PFSK-1 (cell line): ENCODE measurements around the gene CCDC38.

Source experiments
- FOXP2 ChIP-seq: optimal IDR thresholded peaks from 2 replicates; pipeline ENCODE3; 2011; ENCODE audit warnings: borderline replicate concordance, control low read depth, inconsistent platforms; ENCODE audit not compliant: insufficient read depth; ENCODE audit errors: extremely low read length, extremely low read depth
- POLR2AphosphoS5 ChIP-seq: IDR thresholded peaks from 2 replicates; pipeline ENCODE4 v1.6.1; 2012; ENCODE audit warnings: low read depth, mild to moderate bottlenecking, control low read depth, low read length, moderate library complexity
- REST ChIP-seq, 2 experiments: IDR thresholded peaks; 2 replicates each; pipeline versions ENCODE4 v1.6.1 to v1.8.0; 2011 to 2012; ENCODE audit warnings: low read depth in 2 of 2, low read length in 2 of 2, control low read depth in 1 of 2, inconsistent platforms in 1 of 2, mild to moderate bottlenecking in 1 of 2, moderate library complexity in 1 of 2; ENCODE audit not compliant: insufficient read depth in 1 of 2
- SIN3A ChIP-seq: IDR thresholded peaks from 2 replicates; pipeline ENCODE4 v1.6.1; 2012; ENCODE audit warnings: mild to moderate bottlenecking, low read length, moderate library complexity, borderline replicate concordance; ENCODE audit not compliant: insufficient read depth
- TAF1 ChIP-seq: IDR thresholded peaks from 2 replicates; pipeline ENCODE4 v1.6.1; 2012; ENCODE audit warnings: low read length, control low read depth, borderline replicate concordance; ENCODE audit not compliant: insufficient read depth

Gene CCDC38

GRCh38 chr12:95862038-95862437 lies 80.4 kb downstream of the CCDC38 start:
- TF ChIP-seq REST (IDR thresholded peaks at IDR 0.05; ENCODE audit: insufficient read depth in 1 of 2, low read depth in 2 of 2, low read length in 2 of 2) (no peak), TAF1 (no peak), POLR2AphosphoS5 (no peak), FOXP2 (no peak), SIN3A (no peak)

- TF ChIP-seq POLR2AphosphoS5 (0 out of 2 replicates have a peak, but pooled peaks have one; percentile 31), FOXP2 (no peak)
Observed at GRCh38 chr12:95859947-95860850, 82.2 kb downstream of the CCDC38 start.

DNA sequence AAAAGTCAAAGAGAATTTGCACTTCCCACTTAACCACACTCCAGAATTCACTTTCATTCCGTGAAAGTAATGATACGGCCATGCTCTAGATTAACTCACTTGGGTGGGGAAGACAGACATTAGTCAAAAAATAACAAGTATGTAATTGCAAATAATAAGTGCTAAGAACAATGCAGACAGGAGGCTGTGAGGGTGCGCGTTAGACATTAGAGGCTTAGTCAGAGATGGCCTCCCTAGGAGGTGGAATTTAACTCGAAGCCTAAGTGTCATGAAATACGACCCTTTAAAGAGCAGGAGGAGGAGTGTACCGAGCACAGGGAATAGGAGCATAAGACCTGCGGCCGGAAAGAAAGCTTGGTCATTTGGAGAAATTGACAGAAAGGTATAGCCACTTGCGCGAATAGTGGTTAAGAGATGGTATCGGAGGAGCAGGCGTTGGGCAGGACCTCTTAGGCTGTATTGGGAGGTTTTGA lies 83.0 kb downstream of the CCDC38 start:
- TF ChIP-seq REST (IDR thresholded peaks at IDR 0.05; ENCODE audit: insufficient read depth in 1 of 2, low read depth in 2 of 2, low read length in 2 of 2) (no peak), POLR2AphosphoS5 (no peak), TAF1 (no peak), FOXP2 (no peak), SIN3A (no peak)

DNA sequence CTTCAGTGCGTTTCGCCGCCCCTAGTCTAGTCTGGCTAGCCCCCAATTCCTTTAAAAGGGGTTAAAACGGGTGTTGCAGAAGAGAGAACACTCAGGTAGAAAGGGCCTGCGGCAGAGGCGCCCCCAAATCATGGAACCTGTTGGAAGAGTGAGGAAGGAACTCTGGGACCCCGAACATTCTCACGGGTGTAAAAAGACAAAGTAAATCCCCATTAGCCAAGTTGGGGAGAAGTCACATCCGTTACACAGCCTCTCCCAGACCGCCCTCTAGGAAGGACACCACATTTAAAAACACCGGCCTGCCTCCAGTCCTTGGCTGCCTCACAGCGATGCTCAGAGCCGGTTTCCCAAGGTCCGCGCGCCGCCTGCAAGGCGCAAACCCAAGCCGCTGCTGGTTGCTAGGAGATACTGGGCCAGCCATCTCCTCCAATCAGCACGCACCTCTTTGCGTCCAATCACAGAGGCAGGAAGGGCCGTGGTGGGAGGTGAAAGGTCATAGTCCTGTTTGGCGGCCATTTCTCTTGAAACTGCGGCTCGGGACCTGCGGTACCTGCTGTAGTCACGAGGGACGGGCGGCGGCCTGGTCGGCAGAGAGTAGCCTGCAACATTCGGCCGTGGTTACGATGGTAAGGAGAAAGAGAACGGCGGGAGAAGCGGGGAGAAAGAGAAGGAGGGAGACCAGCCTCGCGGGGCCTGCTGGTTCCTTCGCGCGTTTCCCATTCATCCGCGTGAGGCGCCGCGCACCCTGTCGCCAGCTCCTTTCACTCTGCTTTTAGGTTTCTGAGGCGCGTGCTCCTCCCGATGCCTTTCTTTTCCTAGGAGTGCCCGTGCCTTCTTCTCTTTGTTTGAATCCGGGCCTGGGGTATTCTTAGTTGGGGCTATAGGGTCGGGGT lies 83.7 kb downstream of the CCDC38 start, which contains the start of gene SNRPF:
Gene SNRPF (plus strand): TSS at position 502 of the 893 bp plus-strand sequence. CDS start 122 bp downstream, at position 624.
- peak; percentile 76; the same call in 1 of the 2 replicates for TF ChIP-seq TAF1
- TF ChIP-seq FOXP2, result no peak
- TF ChIP-seq SIN3A, result peak; percentile 89; the same call in 1 of the 2 replicates
- TF ChIP-seq REST (IDR thresholded peaks at IDR 0.05; ENCODE audit: insufficient read depth in 1 of 2, low read depth in 2 of 2, low read length in 2 of 2), result no peak
- peak; percentile 85 for TF ChIP-seq POLR2AphosphoS5

DNA sequence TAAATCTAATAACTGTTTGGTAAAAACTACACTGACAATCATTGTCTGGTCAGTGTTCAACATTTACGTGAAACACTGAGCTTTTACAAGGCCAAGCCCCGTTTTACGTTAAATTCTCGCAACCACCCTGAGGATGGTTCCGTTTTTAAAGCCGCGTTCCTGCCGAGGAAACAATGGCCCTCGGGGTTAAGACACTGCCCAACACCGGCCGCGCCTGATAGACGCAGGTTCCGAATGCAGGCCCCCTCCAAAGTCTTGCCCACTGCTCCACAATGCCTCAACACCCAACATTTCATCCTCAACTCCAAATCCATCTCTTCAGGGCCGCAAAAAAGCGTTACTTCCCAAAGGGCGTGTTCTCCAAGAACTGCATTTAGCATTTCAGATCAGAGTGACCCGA lies 84.6 kb downstream of the CCDC38 start:
- no peak for TF ChIP-seq FOXP2
- TF ChIP-seq TAF1, result no peak
- no peak for TF ChIP-seq REST (IDR thresholded peaks at IDR 0.05; ENCODE audit: insufficient read depth in 1 of 2, low read depth in 2 of 2, low read length in 2 of 2)
- no peak for TF ChIP-seq POLR2AphosphoS5
- TF ChIP-seq SIN3A, result no peak
